ENCODE data around the gene VPS13D. TPM values are rescaled to one million over a fixed set of nuclear protein-coding genes. Genes with fewer than 3 reads are reported as not detected.

VPS13D gene
- total and polyA plus RNA-seq, 2 experiments from 2014 or later = 10.7 to 34.9 TPM

DNA sequence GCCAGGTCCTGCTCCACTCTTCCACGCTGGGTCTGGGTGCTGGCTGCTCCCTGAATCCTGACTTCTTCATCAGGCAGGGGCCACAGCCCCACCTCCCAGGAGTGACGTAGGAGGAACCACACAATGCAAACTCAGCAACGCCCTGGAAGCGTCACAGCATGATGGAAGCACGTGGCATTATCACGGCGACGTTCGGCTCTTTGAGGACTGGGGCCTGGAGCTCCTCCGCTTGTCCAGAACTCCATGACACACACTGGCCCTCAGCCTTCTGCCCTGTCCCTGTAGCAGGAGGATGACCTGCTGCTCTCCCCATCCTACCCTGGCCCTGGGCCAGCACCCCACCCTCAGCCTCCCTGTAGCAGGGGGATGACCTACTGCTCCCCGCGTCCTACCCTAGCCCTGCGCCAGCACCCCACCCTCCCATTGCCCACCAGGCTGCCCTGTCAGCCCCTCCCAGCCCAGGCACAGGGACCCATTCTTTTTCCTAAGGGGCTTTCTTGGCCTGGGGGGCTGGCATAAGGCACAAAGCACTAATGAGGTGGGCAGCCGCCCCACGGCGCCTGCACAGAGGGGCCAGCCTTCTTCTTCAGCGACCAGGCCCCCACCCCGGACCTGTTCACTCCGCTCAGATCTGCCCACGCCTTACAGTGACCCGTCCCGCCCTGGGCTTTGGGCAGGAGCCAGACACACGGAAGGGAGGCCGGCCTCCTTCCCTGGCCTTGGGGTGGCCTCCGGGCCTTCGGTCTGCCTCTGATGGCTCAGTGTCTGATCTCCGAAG lies 322.5 kb downstream of the VPS13D start (continued):
- TF ChIP-seq, protein P1, sequence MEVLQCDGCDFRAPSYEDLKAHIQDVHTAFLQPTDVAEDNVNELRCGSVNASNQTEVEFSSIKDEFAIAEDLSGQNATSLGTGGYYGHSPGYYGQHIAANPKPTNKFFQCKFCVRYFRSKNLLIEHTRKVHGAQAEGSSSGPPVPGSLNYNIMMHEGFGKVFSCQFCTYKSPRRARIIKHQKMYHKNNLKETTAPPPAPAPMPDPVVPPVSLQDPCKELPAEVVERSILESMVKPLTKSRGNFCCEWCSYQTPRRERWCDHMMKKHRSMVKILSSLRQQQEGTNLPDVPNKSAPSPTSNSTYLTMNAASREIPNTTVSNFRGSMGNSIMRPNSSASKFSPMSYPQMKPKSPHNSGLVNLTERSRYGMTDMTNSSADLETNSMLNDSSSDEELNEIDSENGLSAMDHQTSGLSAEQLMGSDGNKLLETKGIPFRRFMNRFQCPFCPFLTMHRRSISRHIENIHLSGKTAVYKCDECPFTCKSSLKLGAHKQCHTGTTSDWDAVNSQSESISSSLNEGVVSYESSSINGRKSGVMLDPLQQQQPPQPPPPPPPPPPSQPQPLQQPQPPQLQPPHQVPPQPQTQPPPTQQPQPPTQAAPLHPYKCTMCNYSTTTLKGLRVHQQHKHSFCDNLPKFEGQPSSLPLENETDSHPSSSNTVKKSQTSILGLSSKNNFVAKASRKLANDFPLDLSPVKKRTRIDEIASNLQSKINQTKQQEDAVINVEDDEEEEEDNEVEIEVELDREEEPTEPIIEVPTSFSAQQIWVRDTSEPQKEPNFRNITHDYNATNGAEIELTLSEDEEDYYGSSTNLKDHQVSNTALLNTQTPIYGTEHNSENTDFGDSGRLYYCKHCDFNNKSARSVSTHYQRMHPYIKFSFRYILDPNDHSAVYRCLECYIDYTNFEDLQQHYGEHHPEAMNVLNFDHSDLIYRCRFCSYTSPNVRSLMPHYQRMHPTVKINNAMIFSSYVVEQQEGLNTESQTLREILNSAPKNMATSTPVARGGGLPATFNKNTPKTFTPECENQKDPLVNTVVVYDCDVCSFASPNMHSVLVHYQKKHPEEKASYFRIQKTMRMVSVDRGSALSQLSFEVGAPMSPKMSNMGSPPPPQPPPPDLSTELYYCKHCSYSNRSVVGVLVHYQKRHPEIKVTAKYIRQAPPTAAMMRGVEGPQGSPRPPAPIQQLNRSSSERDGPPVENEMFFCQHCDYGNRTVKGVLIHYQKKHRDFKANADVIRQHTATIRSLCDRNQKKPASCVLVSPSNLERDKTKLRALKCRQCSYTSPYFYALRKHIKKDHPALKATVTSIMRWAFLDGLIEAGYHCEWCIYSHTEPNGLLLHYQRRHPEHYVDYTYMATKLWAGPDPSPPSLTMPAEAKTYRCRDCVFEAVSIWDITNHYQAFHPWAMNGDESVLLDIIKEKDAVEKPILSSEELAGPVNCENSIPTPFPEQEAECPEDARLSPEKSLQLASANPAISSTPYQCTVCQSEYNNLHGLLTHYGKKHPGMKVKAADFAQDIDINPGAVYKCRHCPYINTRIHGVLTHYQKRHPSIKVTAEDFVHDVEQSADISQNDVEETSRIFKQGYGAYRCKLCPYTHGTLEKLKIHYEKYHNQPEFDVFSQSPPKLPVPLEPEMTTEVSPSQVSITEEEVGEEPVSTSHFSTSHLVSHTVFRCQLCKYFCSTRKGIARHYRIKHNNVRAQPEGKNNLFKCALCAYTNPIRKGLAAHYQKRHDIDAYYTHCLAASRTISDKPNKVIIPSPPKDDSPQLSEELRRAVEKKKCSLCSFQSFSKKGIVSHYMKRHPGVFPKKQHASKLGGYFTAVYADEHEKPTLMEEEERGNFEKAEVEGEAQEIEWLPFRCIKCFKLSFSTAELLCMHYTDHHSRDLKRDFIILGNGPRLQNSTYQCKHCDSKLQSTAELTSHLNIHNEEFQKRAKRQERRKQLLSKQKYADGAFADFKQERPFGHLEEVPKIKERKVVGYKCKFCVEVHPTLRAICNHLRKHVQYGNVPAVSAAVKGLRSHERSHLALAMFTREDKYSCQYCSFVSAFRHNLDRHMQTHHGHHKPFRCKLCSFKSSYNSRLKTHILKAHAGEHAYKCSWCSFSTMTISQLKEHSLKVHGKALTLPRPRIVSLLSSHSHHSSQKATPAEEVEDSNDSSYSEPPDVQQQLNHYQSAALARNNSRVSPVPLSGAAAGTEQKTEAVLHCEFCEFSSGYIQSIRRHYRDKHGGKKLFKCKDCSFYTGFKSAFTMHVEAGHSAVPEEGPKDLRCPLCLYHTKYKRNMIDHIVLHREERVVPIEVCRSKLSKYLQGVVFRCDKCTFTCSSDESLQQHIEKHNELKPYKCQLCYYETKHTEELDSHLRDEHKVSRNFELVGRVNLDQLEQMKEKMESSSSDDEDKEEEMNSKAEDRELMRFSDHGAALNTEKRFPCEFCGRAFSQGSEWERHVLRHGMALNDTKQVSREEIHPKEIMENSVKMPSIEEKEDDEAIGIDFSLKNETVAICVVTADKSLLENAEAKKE (CRISPR knock-in tag; IDR thresholded peaks at IDR 0.05) = no peak
- TF ChIP-seq STAT1 (IDR thresholded peaks at IDR 0.05; ENCODE audit: unreplicated experiment) (no peak), EZH2phosphoT487 (IDR thresholded peaks at IDR 0.05; ENCODE audit: unreplicated experiment) (no peak), NANOG (IDR thresholded peaks at IDR 0.05; ENCODE audit: borderline replicate concordance) (no peak), ZNF114 (CRISPR knock-in tag; IDR thresholded peaks at IDR 0.05) (no peak), JUNB (IDR thresholded peaks at IDR 0.05; ENCODE audit: unreplicated experiment) (no peak), POLR2AphosphoS5 (IDR thresholded peaks at IDR 0.05; ENCODE audit: low read depth) (no peak), ZNF331 (CRISPR knock-in tag; IDR thresholded peaks at IDR 0.05; ENCODE audit: low read depth) (no peak)
- TF ChIP-seq, protein P2, sequence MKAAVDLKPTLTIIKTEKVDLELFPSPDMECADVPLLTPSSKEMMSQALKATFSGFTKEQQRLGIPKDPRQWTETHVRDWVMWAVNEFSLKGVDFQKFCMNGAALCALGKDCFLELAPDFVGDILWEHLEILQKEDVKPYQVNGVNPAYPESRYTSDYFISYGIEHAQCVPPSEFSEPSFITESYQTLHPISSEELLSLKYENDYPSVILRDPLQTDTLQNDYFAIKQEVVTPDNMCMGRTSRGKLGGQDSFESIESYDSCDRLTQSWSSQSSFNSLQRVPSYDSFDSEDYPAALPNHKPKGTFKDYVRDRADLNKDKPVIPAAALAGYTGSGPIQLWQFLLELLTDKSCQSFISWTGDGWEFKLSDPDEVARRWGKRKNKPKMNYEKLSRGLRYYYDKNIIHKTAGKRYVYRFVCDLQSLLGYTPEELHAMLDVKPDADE (IDR thresholded peaks at IDR 0.05) = no peak
- TF ChIP-seq, protein P3, sequence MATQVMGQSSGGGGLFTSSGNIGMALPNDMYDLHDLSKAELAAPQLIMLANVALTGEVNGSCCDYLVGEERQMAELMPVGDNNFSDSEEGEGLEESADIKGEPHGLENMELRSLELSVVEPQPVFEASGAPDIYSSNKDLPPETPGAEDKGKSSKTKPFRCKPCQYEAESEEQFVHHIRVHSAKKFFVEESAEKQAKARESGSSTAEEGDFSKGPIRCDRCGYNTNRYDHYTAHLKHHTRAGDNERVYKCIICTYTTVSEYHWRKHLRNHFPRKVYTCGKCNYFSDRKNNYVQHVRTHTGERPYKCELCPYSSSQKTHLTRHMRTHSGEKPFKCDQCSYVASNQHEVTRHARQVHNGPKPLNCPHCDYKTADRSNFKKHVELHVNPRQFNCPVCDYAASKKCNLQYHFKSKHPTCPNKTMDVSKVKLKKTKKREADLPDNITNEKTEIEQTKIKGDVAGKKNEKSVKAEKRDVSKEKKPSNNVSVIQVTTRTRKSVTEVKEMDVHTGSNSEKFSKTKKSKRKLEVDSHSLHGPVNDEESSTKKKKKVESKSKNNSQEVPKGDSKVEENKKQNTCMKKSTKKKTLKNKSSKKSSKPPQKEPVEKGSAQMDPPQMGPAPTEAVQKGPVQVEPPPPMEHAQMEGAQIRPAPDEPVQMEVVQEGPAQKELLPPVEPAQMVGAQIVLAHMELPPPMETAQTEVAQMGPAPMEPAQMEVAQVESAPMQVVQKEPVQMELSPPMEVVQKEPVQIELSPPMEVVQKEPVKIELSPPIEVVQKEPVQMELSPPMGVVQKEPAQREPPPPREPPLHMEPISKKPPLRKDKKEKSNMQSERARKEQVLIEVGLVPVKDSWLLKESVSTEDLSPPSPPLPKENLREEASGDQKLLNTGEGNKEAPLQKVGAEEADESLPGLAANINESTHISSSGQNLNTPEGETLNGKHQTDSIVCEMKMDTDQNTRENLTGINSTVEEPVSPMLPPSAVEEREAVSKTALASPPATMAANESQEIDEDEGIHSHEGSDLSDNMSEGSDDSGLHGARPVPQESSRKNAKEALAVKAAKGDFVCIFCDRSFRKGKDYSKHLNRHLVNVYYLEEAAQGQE (IDR thresholded peaks at IDR 0.05; ENCODE audit: unreplicated experiment) = no peak

Data from GM23338 (cell line).